B cell (primary cell): ENCODE results near the gene DRD2. TPM values are rescaled to one million over a fixed set of nuclear protein-coding genes. Genes with fewer than 3 reads are reported as not detected.

Experiments
- ATAC-seq: fragments of 200-7000 bp; cut with Tn5 transposase; one replicate; pipeline ENCODE4 v1.10.0; 2021; ENCODE audit warnings: low read depth, mild to moderate bottlenecking, moderate number of reproducible peaks, moderate library complexity
- CTCF ChIA-PET: fragments of 350-600 bp; sonication (Branson Sonifier 250); formaldehyde crosslinking; loops from one replicate; lab custom pipeline; 2021; ENCODE audit warnings: antibody characterized with exemption, inconsistent platforms; lab: Charles Lee
- POLR2A ChIA-PET: fragments of 350-600 bp; sonication (Branson Sonifier 250); formaldehyde crosslinking; loops from one replicate; lab custom pipeline; 2021; ENCODE audit warnings: antibody characterized with exemption; lab: Charles Lee
- DNase-seq: peaks from one replicate; pipeline ENCODE4 v3.0.0; 2013
- H2AFZ ChIP-seq: 2 replicates; pipeline ENCODE4 v1.6.1; 2012; ENCODE audit warnings: mild to moderate bottlenecking, low read depth, low read length; ENCODE audit not compliant: insufficient read depth, poor library complexity, severe bottlenecking
- H3K27ac ChIP-seq, 2 donors: 1 replicate in 1 of 2; 2 replicates in 1 of 2; pipeline ENCODE4 v1.5.1; 2012 to 2013; ENCODE audit warnings: low read length in 2 of 2, mild to moderate bottlenecking in 2 of 2, moderate library complexity in 1 of 2
- H3K27me3 ChIP-seq, 4 experiments: fragments of 200-600 bp in 1 of 4; sonication (generic) in 1 of 4; replicated peaks in 1 of 4; 1 replicate in 2 of 4; 2 replicates in 2 of 4; pipeline versions ENCODE4 v1.6.1 to v1.7.0; 2013 to 2016; ENCODE audit warnings: low read length in 3 of 4, mild to moderate bottlenecking in 2 of 4, mixed read lengths in 1 of 4, moderate library complexity in 1 of 4; ENCODE audit not compliant: insufficient read depth in 4 of 4, control insufficient read depth in 3 of 4; ENCODE audit errors: control extremely low read depth in 1 of 4
- H3K36me3 ChIP-seq, 2 experiments: replicated peaks in 1 of 2; 1 replicate in 1 of 2; 2 replicates in 1 of 2; pipeline versions ENCODE4 v1.6.1 to v1.7.1; 2013; ENCODE audit warnings: low read length in 1 of 2; ENCODE audit not compliant: insufficient read depth in 2 of 2, control insufficient read depth in 1 of 2; ENCODE audit errors: control extremely low read depth in 1 of 2, extremely low read depth in 1 of 2
- H3K4me1 ChIP-seq, 2 donors: fragments of 200-600 bp in 1 of 2; sonication (generic) in 1 of 2; 1 replicate in 1 of 2; 2 replicates in 1 of 2; pipeline versions ENCODE4 v1.5.1 to v1.6.1; 2013 to 2017; ENCODE audit warnings: low read length in 2 of 2; ENCODE audit not compliant: control insufficient read depth in 2 of 2, insufficient read depth in 2 of 2
- H3K4me2 ChIP-seq: replicated peaks from 2 replicates; pipeline ENCODE3; 2012; ENCODE audit warnings: mild to moderate bottlenecking, low read depth, low read length; ENCODE audit not compliant: poor library complexity, severe bottlenecking
- H3K4me3 ChIP-seq, 5 experiments: fragments of 200-600 bp in 1 of 5; sonication (generic) in 1 of 5; 1 replicate in 3 of 5; 2 replicates in 2 of 5; pipeline versions ENCODE4 v1.5.1 to v1.7.0; 2011 to 2016; ENCODE audit warnings: low read length in 4 of 5, mild to moderate bottlenecking in 4 of 5, low read depth in 2 of 5, control low read depth in 1 of 5, moderate library complexity in 1 of 5; ENCODE audit not compliant: insufficient read depth in 1 of 5; ENCODE audit errors: control extremely low read depth in 1 of 5, extremely low read depth in 1 of 5
- H3K79me2 ChIP-seq: fragments of 200-600 bp; sonication (generic); one replicate; pipeline ENCODE4 v1.6.0; 2016; ENCODE audit warnings: low read length; ENCODE audit not compliant: control insufficient read depth, insufficient read depth
- H3K9ac ChIP-seq: fragments of 200-600 bp; sonication (generic); 2 replicates; pipeline ENCODE4 v1.6.1; 2017; ENCODE audit warnings: mild to moderate bottlenecking, low read length, moderate library complexity
- H3K9me3 ChIP-seq, 3 donors: one replicate each; pipeline versions ENCODE4 v1.6.1 to v1.7.1; 2013; ENCODE audit warnings: low read length in 2 of 3; ENCODE audit not compliant: control insufficient read depth in 2 of 3, insufficient read depth in 1 of 3; ENCODE audit errors: control extremely low read depth in 1 of 3
- H4K20me1 ChIP-seq: 2 replicates; pipeline ENCODE4 v1.6.0; 2012; ENCODE audit warnings: mild to moderate bottlenecking, low read length; ENCODE audit not compliant: insufficient read depth, control insufficient read depth, poor library complexity, severe bottlenecking
- H3K27ac Mint-ChIP-seq: one replicate; pipeline ENCODE4 v1.8.0; 2021; ENCODE audit warnings: mixed read lengths
- H3K27me3 Mint-ChIP-seq: one replicate; pipeline ENCODE4 v1.8.0; 2021; ENCODE audit warnings: mixed read lengths
- H3K4me1 Mint-ChIP-seq: one replicate; pipeline ENCODE4 v1.8.0; 2021; ENCODE audit warnings: mixed read lengths
- H3K4me3 Mint-ChIP-seq: one replicate; pipeline ENCODE4 v1.8.0; 2021; ENCODE audit warnings: mixed read lengths
- H3K9me3 Mint-ChIP-seq: one replicate; pipeline ENCODE4 v1.8.0; 2022; ENCODE audit warnings: mixed read lengths; ENCODE audit not compliant: insufficient read depth
- CTCF ChIP-seq: fragments of 200-600 bp; IDR thresholded peaks from one replicate; pipeline ENCODE4 v1.8.0; 2022; ENCODE audit warnings: antibody characterized with exemption, mild to moderate bottlenecking
- EZH2 ChIP-seq: IDR thresholded peaks from 2 replicates; pipeline ENCODE4 v1.6.1; 2012; ENCODE audit warnings: borderline replicate concordance, low read depth, mild to moderate bottlenecking, moderate library complexity, low read length; ENCODE audit not compliant: insufficient read depth, poor library complexity, severe bottlenecking
- WGBS: methylation state at CpG from one replicate; pipeline ENCODE4 v1.1.5; 2013; ENCODE audit warnings: missing lambda C conversion rate; ENCODE audit not compliant: insufficient coverage; 5-methylcytosine and 5-hydroxymethylcytosine counted together
- intact Hi-C: fragments of 100-400 bp; cut with micrococcal nuclease; formaldehyde crosslinking; loops from one replicate; pipeline ENCODE4 v1.10.0; 2022
- polyA plus RNA-seq: library from polyadenylated mRNA; depleted of rRNA; stranded (reverse); fragments of >200 nt; gene quantifications from 2 replicates; pipeline ENCODE4 v1.2.3, GENCODE V29; 2012
- total RNA-seq, 2 donors: library from RNA; stranded (reverse); fragments of 120-200 nt in 1 of 2; gene quantifications; 1 replicate in 1 of 2; 2 replicates in 1 of 2; pipeline versions ENCODE4 v1.2.3 to v1.2.4, GENCODE V29; 2013 to 2022

The DRD2 gene
- total and polyA plus RNA-seq, 2 donors (not counting 1 experiment from before 2014, with no cell fraction given): not detected

- H3K27ac Mint-ChIP-seq: no peak overlapping the region
- no peak overlapping the region for H3K27ac ChIP-seq
- H3K4me3 ChIP-seq: no peak overlapping the region
- POLR2A ChIA-PET: interaction anchor here (0.6 kb wide), 1 partner anchor 57 kb away, joined by 3 read pairs; no protein-coding TSS in a partner anchor
- H3K4me2 ChIP-seq: no peak overlapping the region
- peaks cover 9% of the 10 kb centered on the region for H3K4me1 Mint-ChIP-seq
- H3K9me3 ChIP-seq: no peaks in the 10 kb centered on the region
- TF ChIP-seq CTCF (no peak), EZH2 (no peak)
- H3K4me3 Mint-ChIP-seq: no peak overlapping the region
- peaks cover 7% of the 10 kb centered on the region for H3K27me3 Mint-ChIP-seq
- ATAC-seq: no peak
- H3K27me3 ChIP-seq: peaks cover 0 to 2% (median 0%) of the 10 kb centered on the region in 4 experiments
- intact Hi-C loops: no loop called here
- DNase-seq: no peak
- H3K79me2 ChIP-seq: no peaks in the 10 kb centered on the region
- H3K4me1 ChIP-seq: no peaks in the 10 kb centered on the region
- CTCF ChIA-PET: no interaction called here
- H3K36me3 ChIP-seq: no peaks in the 10 kb centered on the region
- no peaks in the 10 kb centered on the region for H4K20me1 ChIP-seq
- no peak overlapping the region for H2AFZ ChIP-seq
- H3K9ac ChIP-seq: no peak overlapping the region
- H3K9me3 Mint-ChIP-seq: no peaks in the 10 kb centered on the region
Observed at GRCh38 chr11:113488931-113489351, 13.7 kb upstream of the DRD2 start.

DNA sequence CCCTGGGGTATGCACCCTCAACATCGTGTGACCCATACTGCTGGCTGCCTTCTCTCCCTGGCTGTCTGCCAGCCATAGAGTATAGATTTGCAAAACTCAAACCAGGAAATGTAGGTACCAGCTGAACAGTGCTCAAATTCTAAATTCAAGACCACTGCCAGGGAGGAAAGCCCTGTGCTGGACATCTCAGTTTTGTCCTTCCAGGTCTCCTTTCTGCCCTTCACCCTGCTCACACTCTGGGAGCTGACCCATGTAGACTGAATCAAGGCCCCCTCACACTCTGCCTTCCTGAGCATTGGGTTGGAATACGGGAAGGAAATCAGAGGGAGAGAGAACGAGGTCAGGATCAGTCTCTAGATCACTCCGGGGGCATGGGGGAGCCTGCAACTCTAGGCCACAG is 12.4 kb upstream of the DRD2 start:
- no peak for ATAC-seq
- 95% methylated on average over 3 of the region's 4 CpGs for WGBS
- no peaks in the 10 kb centered on the region for H3K36me3 ChIP-seq
- no peak overlapping the region for H3K27ac ChIP-seq
- H3K9me3 ChIP-seq: no peaks in the 10 kb centered on the region
- no peak overlapping the region for H2AFZ ChIP-seq
- CTCF ChIA-PET: no interaction called here
- Mint-ChIP-seq H3K27ac (no peak overlapping the region), H3K27me3 (peaks cover 19% of the 10 kb centered on the region), H3K4me1 (no peaks in the 10 kb centered on the region), H3K4me3 (no peak overlapping the region), H3K9me3 (no peaks in the 10 kb centered on the region)
- peaks cover 0 to 2% (median 0%) of the 10 kb centered on the region in 4 experiments for H3K27me3 ChIP-seq
- intact Hi-C loops: no loop called here
- no peaks in the 10 kb centered on the region for H4K20me1 ChIP-seq
- no peak overlapping the region for H3K4me2 ChIP-seq
- DNase-seq: no peak
- H3K79me2 ChIP-seq: no peaks in the 10 kb centered on the region
- TF ChIP-seq EZH2 (no peak), CTCF (no peak)
- no peak overlapping the region for H3K9ac ChIP-seq
- POLR2A ChIA-PET: no interaction called here
- no peak overlapping the region for H3K4me3 ChIP-seq
- H3K4me1 ChIP-seq: no peaks in the 10 kb centered on the region
